H1 (cell line): ENCODE results near the gene FBLN2. TPM values are rescaled to one million over a fixed set of nuclear protein-coding genes. Genes with fewer than 3 reads are reported as not detected.

ENCODE experiments used
- CTCF ChIA-PET: fragments of 300-600 bp; sonication (Branson Sonifier 250); formaldehyde crosslinking; loops from one replicate; lab custom pipeline; 2021; ENCODE audit not compliant: partially characterized antibody; lab: Charles Lee
- POLR2A ChIA-PET: fragments of 300-600 bp; sonication (Branson Sonifier 250); formaldehyde crosslinking; loops from one replicate; lab custom pipeline; 2021; ENCODE audit warnings: inconsistent platforms; ENCODE audit not compliant: partially characterized antibody; lab: Charles Lee
- DNase-seq, 2 experiments: peaks; one replicate each; pipeline versions ENCODE4 v3.0.0 to v3.0.0-alpha.2; 2010 to 2022; ENCODE audit warnings: low spot score in 2 of 2, low read depth in 1 of 2, mixed read lengths in 1 of 2
- FAIRE-seq: peaks from 2 replicates; lab custom pipeline; 2011; peaks lifted over from hg19 to GRCh38; lab: Jason Lieb, UNC
- H2AFZ ChIP-seq: 2 replicates; pipeline ENCODE4 v1.8.1; 2012; ENCODE audit warnings: low read length, inconsistent platforms
- H2AK5ac ChIP-seq: 2 replicates; pipeline ENCODE4 v1.6.1; 2013; ENCODE audit warnings: low read depth, low read length
- H2BK120ac ChIP-seq: replicated peaks from 2 replicates; pipeline ENCODE3; 2013; ENCODE audit warnings: low read depth, low read length, inconsistent platforms
- H2BK12ac ChIP-seq: 2 replicates; pipeline ENCODE4 v1.6.1; 2013; ENCODE audit warnings: low read depth, low read length
- H2BK15ac ChIP-seq: 2 replicates; pipeline ENCODE4 v1.6.1; 2013; ENCODE audit warnings: low read length
- H2BK20ac ChIP-seq: 2 replicates; pipeline ENCODE4 v1.6.1; 2013; ENCODE audit warnings: low read length
- H2BK5ac ChIP-seq: 2 replicates; pipeline ENCODE4 v1.6.1; 2013; ENCODE audit warnings: low read depth, low read length
- H3K14ac ChIP-seq: 2 replicates; pipeline ENCODE4 v1.6.1; 2013; ENCODE audit warnings: inconsistent platforms; ENCODE audit not compliant: insufficient read length
- H3K18ac ChIP-seq: 2 replicates; pipeline ENCODE4 v1.6.1; 2013; ENCODE audit warnings: low read length; ENCODE audit errors: extremely low read depth
- H3K23ac ChIP-seq: 2 replicates; pipeline ENCODE4 v1.6.1; 2013; ENCODE audit warnings: inconsistent platforms; ENCODE audit not compliant: insufficient read length
- H3K23me2 ChIP-seq: 2 replicates; pipeline ENCODE4 v1.6.1; 2013; ENCODE audit warnings: low read depth, low read length
- H3K27ac ChIP-seq: 2 replicates; pipeline ENCODE4 v1.6.1; 2011; ENCODE audit warnings: low read depth, low read length, inconsistent platforms
- H3K27me3 ChIP-seq, 4 experiments: replicated peaks in 1 of 4; 1 replicate in 1 of 4; 2 replicates in 3 of 4; pipeline versions ENCODE4 v1.6.1 to v1.8.1; 2011 to 2013; ENCODE audit warnings: low read length in 3 of 4, mild to moderate bottlenecking in 3 of 4, inconsistent platforms in 2 of 4, mixed read lengths in 2 of 4, moderate library complexity in 1 of 4; ENCODE audit not compliant: control insufficient read depth in 3 of 4, insufficient read depth in 3 of 4; ENCODE audit errors: extremely low read depth in 1 of 4
- H3K36me3 ChIP-seq, 4 experiments: 2 replicates each; pipeline versions ENCODE4 v1.6.1 to v1.8.1; 2011 to 2013; ENCODE audit warnings: mild to moderate bottlenecking in 4 of 4, low read length in 3 of 4, moderate library complexity in 2 of 4, control low read depth in 1 of 4, inconsistent platforms in 1 of 4; ENCODE audit not compliant: insufficient read depth in 4 of 4, control insufficient read depth in 2 of 4
- H3K4ac ChIP-seq: replicated peaks from 2 replicates; pipeline ENCODE3; 2013; ENCODE audit warnings: low read length, low read depth, mixed read lengths, inconsistent platforms; ENCODE audit not compliant: insufficient read length
- H3K4me1 ChIP-seq, 4 experiments: replicated peaks in 1 of 4; 1 replicate in 1 of 4; 2 replicates in 3 of 4; pipeline versions ENCODE4 v1.6.1 to v1.8.1; 2011 to 2013; ENCODE audit warnings: low read length in 3 of 4, inconsistent platforms in 2 of 4, mixed read lengths in 1 of 4; ENCODE audit not compliant: insufficient read depth in 4 of 4, control insufficient read depth in 3 of 4
- H3K4me2 ChIP-seq, 2 experiments: 2 replicates each; pipeline versions ENCODE4 v1.6.1 to v1.8.1; 2011 to 2013; ENCODE audit warnings: low read depth in 2 of 2, low read length in 2 of 2, control low read depth in 1 of 2, inconsistent platforms in 1 of 2, mild to moderate bottlenecking in 1 of 2; ENCODE audit not compliant: insufficient read depth in 1 of 2
- H3K4me3 ChIP-seq, 4 experiments: fragments of 200-600, 300-600 bp in 1 of 4; sonication (generic), shearing (Covaris generic), sonication (Bioruptor Twin) in 1 of 4; 2 replicates each; pipeline versions ENCODE4 v1.5.1 to v1.8.1; 2011 to 2016; ENCODE audit warnings: low read length in 4 of 4, low read depth in 3 of 4, control low read depth in 2 of 4, inconsistent platforms in 2 of 4, mild to moderate bottlenecking in 2 of 4, mixed read lengths in 1 of 4, moderate library complexity in 1 of 4; ENCODE audit not compliant: insufficient read depth in 2 of 4; ENCODE audit errors: extremely low read depth in 1 of 4
- H3K56ac ChIP-seq: replicated peaks from 2 replicates; pipeline ENCODE3; 2013; ENCODE audit warnings: low read depth, mild to moderate bottlenecking, mixed read lengths, low read length, inconsistent platforms; ENCODE audit not compliant: insufficient read length
- H3K79me1 ChIP-seq: 2 replicates; pipeline ENCODE4 v1.6.1; 2013; ENCODE audit warnings: low read depth, low read length, control low read depth
- H3K79me2 ChIP-seq, 2 experiments: 2 replicates each; pipeline versions ENCODE4 v1.6.1 to v1.8.1; 2012 to 2013; ENCODE audit warnings: low read length in 2 of 2, mild to moderate bottlenecking in 2 of 2, inconsistent platforms in 1 of 2; ENCODE audit not compliant: insufficient read depth in 2 of 2, control insufficient read depth in 1 of 2
- H3K9ac ChIP-seq, 4 experiments: replicated peaks in 1 of 4; 1 replicate in 1 of 4; 2 replicates in 3 of 4; pipeline versions ENCODE4 v1.6.1 to v1.8.1; 2011 to 2013; ENCODE audit warnings: low read depth in 3 of 4, low read length in 3 of 4, control low read depth in 2 of 4, mild to moderate bottlenecking in 2 of 4, moderate library complexity in 2 of 4, inconsistent platforms in 1 of 4; ENCODE audit errors: extremely low read depth in 1 of 4
- H3K9me3 ChIP-seq, 2 experiments: 2 replicates each; pipeline versions ENCODE4 v1.6.1 to v1.8.1; 2012 to 2013; ENCODE audit warnings: mild to moderate bottlenecking in 2 of 2, moderate library complexity in 2 of 2, control low read depth in 1 of 2, inconsistent platforms in 1 of 2, low read depth in 1 of 2, low read length in 1 of 2, mixed read lengths in 1 of 2; ENCODE audit not compliant: insufficient read depth in 2 of 2
- H4K20me1 ChIP-seq, 2 experiments: replicated peaks in 1 of 2; 2 replicates each; pipeline versions ENCODE3 to v1.8.1; 2011 to 2013; ENCODE audit warnings: inconsistent platforms in 2 of 2, low read length in 2 of 2, mild to moderate bottlenecking in 1 of 2; ENCODE audit not compliant: insufficient read depth in 2 of 2, control insufficient read depth in 1 of 2
- H4K5ac ChIP-seq: 2 replicates; pipeline ENCODE4 v1.6.1; 2013; ENCODE audit warnings: low read length, low read depth, mixed read lengths, inconsistent platforms; ENCODE audit not compliant: insufficient read length
- H4K8ac ChIP-seq: 2 replicates; pipeline ENCODE4 v1.8.0; 2013; ENCODE audit warnings: mild to moderate bottlenecking, moderate library complexity, low read length, inconsistent platforms; ENCODE audit not compliant: insufficient read depth; ENCODE audit errors: extremely low read depth
- H4K91ac ChIP-seq: replicated peaks from 2 replicates; pipeline ENCODE3; 2013; ENCODE audit warnings: low read length, mixed read lengths, inconsistent platforms; ENCODE audit not compliant: insufficient read length
- BRCA1 ChIP-seq: IDR thresholded peaks from 2 replicates; pipeline ENCODE4 v1.6.1; 2012; ENCODE audit warnings: low read depth, low read length, improper control_type of control experiment
- CBX8 ChIP-seq: fragments of 300-800, 300-1000 bp; sonication (generic); IDR thresholded peaks from 2 replicates; pipeline ENCODE4 v1.7.1; 2016; ENCODE audit warnings: low read depth, low read length, borderline replicate concordance
- CTCF ChIP-seq, 3 experiments: IDR thresholded peaks; 1 replicate in 2 of 3; 2 replicates in 1 of 3; pipeline versions ENCODE4 v1.5.1 to v1.6.1; 2011; ENCODE audit warnings: low read length in 3 of 3, mild to moderate bottlenecking in 3 of 3, inconsistent platforms in 2 of 3, low read depth in 1 of 3, moderate library complexity in 1 of 3; ENCODE audit not compliant: insufficient read depth in 1 of 3; ENCODE audit errors: control extremely low read depth in 1 of 3
- EP300 ChIP-seq, 2 experiments: IDR thresholded peaks; 1 replicate in 1 of 2; 2 replicates in 1 of 2; pipeline ENCODE4 v1.6.1; 2011 to 2012; ENCODE audit warnings: low read depth in 2 of 2, low read length in 2 of 2, mild to moderate bottlenecking in 2 of 2, borderline replicate concordance in 1 of 2, inconsistent platforms in 1 of 2, moderate library complexity in 1 of 2
- RNF2 ChIP-seq: fragments of 200-900, 300-1000 bp; sonication (generic); IDR thresholded peaks from 2 replicates; pipeline ENCODE4 v1.7.1; 2016; ENCODE audit warnings: borderline replicate concordance, low read depth, mild to moderate bottlenecking, antibody characterized with exemption, low read length; ENCODE audit not compliant: poor library complexity, severe bottlenecking; ENCODE audit errors: missing control alignments
- WGBS, 2 experiments: shearing (Covaris generic) in 1 of 2; methylation state at CpG; one replicate each; pipeline versions ENCODE4 v1.1.6 to v1.1.7; 2013 to 2015; ENCODE audit warnings: low lambda C conversion rate in 2 of 2, mixed read lengths in 2 of 2, inconsistent platforms in 1 of 2, low coverage in 1 of 2, missing lambda C conversion rate in 1 of 2; ENCODE audit not compliant: insufficient replicate concordance in 2 of 2, insufficient coverage in 1 of 2, insufficient read length in 1 of 2; ENCODE audit errors: extremely low coverage in 1 of 2, missing lambda C conversion rate in 1 of 2; 5-methylcytosine and 5-hydroxymethylcytosine counted together
- polyA plus RNA-seq, 7 experiments: library from polyadenylated mRNA; depleted of rRNA in 3 of 7; stranded (reverse) in 5 of 7; unstranded in 2 of 7; fragments of >200 nt in 5 of 7; fragments of 200-250 nt in 2 of 7; gene quantifications; 1 replicate in 5 of 7; 2 replicates in 1 of 7; 4 replicates in 1 of 7; pipeline versions ENCODE4 v1.2.1 to v1.2.3, GENCODE V29; 2011 to 2013; ENCODE audit warnings: missing spikeins in 2 of 7, mixed read lengths in 2 of 7
- total RNA-seq: library from RNA; stranded (reverse); fragmentation: NEBNext Ultra II Directional; extraction: Animal tissue kit (Norgen Biotek cat#: 25700); gene quantifications from 2 replicates; pipeline ENCODE4 v1.2.1, GENCODE V29; 2021

The FBLN2 gene
- total and polyA plus RNA-seq, 2 of the 8 experiments (the other 6 are each of a cell fraction or from before 2014, with no cell fraction given), result 17.4 to 24.2 TPM

- Histone ChIP-seq H3K23ac (no peak overlapping the region), H2BK12ac (no peak overlapping the region), H3K79me1 (no peaks in the 10 kb centered on the region), H3K27me3 (no peaks in the 10 kb centered on the region; a peak in 1 of 7 replicates), H3K36me3 (no peaks in the 10 kb centered on the region), H2BK15ac (no peak overlapping the region), H3K4me3 (no peak overlapping the region), H3K27ac (no peak overlapping the region), H3K14ac (no peak overlapping the region), H2AK5ac (no peak overlapping the region), H3K79me2 (no peaks in the 10 kb centered on the region), H3K23me2 (no peaks in the 10 kb centered on the region; the same call in 1 of the 2 replicates), H3K18ac (no peak overlapping the region), H3K4ac (no peak overlapping the region), H2BK5ac (no peak overlapping the region), H4K5ac (no peak overlapping the region), H4K91ac (no peak overlapping the region), H4K8ac (no peak overlapping the region), H2BK20ac (no peak overlapping the region), H3K9me3 (no peaks in the 10 kb centered on the region), H4K20me1 (no peaks in the 10 kb centered on the region), H2AFZ (no peak overlapping the region), H3K56ac (no peak overlapping the region), H3K9ac (no peak overlapping the region), H3K4me2 (no peak overlapping the region), H2BK120ac (no peak overlapping the region), H3K4me1 (peaks cover 0 to 10% (median 3%) of the 10 kb centered on the region in 4 experiments; a peak in 1 of 7 replicates)
- no peak for TF ChIP-seq BRCA1
- no peak for TF ChIP-seq CTCF (IDR thresholded peaks at IDR 0.05; ENCODE audit: control extremely low read depth in 1 of 3, insufficient read depth in 1 of 3, low read depth in 1 of 3, low read length in 3 of 3)
- no peak for TF ChIP-seq RNF2
- TF ChIP-seq EP300 (IDR thresholded peaks at IDR 0.05; ENCODE audit: borderline replicate concordance in 1 of 2, low read depth in 2 of 2, low read length in 2 of 2), result no peak
- no peak for TF ChIP-seq CBX8
- DNase-seq (no peak), FAIRE-seq (no peak)
- WGBS, 2 experiments, result 87% methylated on average over 2 of the region's 4 CpGs; no CpG with 5 or more reads in 1 of the 2 experiments
- ChIA-PET CTCF (interaction anchor here (0.9 to 51.2 kb wide), 8 partner anchors 0 to 144 kb away, joined by 3 to 856 read pairs (median 4); partner anchors contain the start of gene FBLN2), POLR2A (interaction anchor here (1.3 kb wide), 1 partner anchor 146 kb away, joined by 3 read pairs; no protein-coding TSS in a partner anchor)
These were observed 42.2 kb upstream of the FBLN2 start for GRCh38 chr3:13506680-13507079.
